HG02571 (cell line): ENCODE results near the gene WDR38.
"Not testable (repeated sequence)": the region's sequence is repeated elsewhere in the genome, so short reads cannot be mapped to it uniquely, and the experiment has no call there.

Experiments used
- ATAC-seq: cut with Tn5 transposase; IDR thresholded peaks from one replicate; pipeline ENCODE4 v1.9.1; 2021; ENCODE audit warnings: mild to moderate bottlenecking, moderate library complexity; ENCODE audit not compliant: unreplicated experiment

The WDR38 gene

GRCh38 chr9:124831642-124832364 lies 21.5 kb upstream of the WDR38 start:
- ATAC-seq = no peak

GRCh38 chr9:124834591-124834990 lies 18.7 kb upstream of the WDR38 start:
- ATAC-seq = no peak

- no peak for ATAC-seq
Observed at GRCh38 chr9:124835026-124835557, 18.2 kb upstream of the WDR38 start.

- not testable (repeated sequence) for ATAC-seq
Observed at GRCh38 chr9:124838132-124838531, 15.1 kb upstream of the WDR38 start.

- not testable (repeated sequence) for ATAC-seq
Observed at GRCh38 chr9:124838567-124839275, 14.5 kb upstream of the WDR38 start.

GRCh38 chr9:124839612-124840299 lies 13.5 kb upstream of the WDR38 start:
- ATAC-seq = no peak

GRCh38 chr9:124840300-124840833 lies 12.9 kb upstream of the WDR38 start:
- no peak for ATAC-seq

GRCh38 chr9:124841075-124841821 lies 12.0 kb upstream of the WDR38 start:
- ATAC-seq = no peak

- no peak for ATAC-seq
Observed at GRCh38 chr9:124843456-124844034, 9.7 kb upstream of the WDR38 start.

GRCh38 chr9:124844291-124844690 lies 9.0 kb upstream of the WDR38 start:
- ATAC-seq = no peak

GRCh38 chr9:124846467-124846866 lies 6.8 kb upstream of the WDR38 start:
- not testable (repeated sequence) for ATAC-seq

GRCh38 chr9:124846969-124847368 lies 6.3 kb upstream of the WDR38 start:
- no peak for ATAC-seq

GRCh38 chr9:124849801-124850200 lies 3.5 kb upstream of the WDR38 start:
- no peak for ATAC-seq

GRCh38 chr9:124852121-124852828 lies 985 bp upstream of the WDR38 start:
- no peak for ATAC-seq

- no peak for ATAC-seq
Observed at GRCh38 chr9:124853605-124854143, 414 bp downstream of the WDR38 start.

GRCh38 chr9:124854161-124854560 lies 901 bp downstream of the WDR38 start:
- ATAC-seq = no peak

- ATAC-seq = no peak
Observed at GRCh38 chr9:124854822-124855221, 1.6 kb downstream of the WDR38 start.

- ATAC-seq = no peak
Observed at GRCh38 chr9:124855566-124855943, 2.3 kb downstream of the WDR38 start.
